ENCODE measurements around the gene JARID2.

DNA sequence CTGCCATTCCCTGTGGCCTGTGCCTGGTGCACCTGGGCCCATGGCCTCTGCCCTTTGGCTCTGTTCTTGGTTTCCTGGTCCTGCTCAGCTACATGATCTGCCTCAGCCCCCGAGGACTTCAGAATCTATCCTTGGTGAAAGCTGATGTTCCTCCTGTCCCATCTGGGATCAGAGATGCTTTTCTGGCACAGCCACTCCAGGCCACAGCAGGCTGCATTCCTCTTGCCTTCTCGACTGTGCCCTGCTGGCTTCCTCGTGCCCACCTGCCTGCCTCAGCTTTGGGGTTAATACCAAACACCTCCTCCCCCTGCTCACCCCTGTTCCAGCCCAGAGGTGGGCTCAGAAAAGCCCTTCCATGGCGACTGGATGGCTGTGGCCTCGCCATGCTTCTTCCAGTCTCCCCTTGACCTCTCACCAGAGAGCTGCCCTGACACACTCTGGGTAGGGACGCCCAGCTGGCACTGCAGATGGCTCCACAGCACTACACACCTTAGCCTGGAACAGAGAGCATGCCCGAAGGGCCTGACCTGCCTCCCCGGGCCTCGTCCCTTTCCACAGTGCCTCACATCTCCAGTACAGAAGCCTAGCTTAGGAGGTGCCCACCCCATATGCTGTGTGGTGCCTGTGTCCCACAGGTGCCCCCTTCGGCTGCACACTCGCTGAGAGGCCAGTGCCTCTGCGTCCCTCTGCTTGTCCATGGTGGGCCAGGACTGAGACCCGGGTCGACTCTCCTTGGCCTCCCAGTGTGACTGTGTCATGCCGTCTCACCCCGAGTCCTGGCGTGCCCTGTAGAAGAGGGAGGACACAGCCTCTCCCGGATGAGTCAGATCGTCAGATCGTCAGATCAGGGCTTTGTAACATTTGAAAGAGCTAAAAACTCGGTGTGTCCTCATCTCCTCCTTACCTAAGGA lies 268.2 kb downstream of the JARID2 start:
- TF ChIP-seq EZH2 (IDR thresholded peaks at IDR 0.05) (no peak), POLR2AphosphoS5 (IDR thresholded peaks at IDR 0.05; ENCODE audit: borderline replicate concordance, low read depth, low read length) (no peak)
